GM23248 (cell line): Measurements from ENCODE around the gene PTPRA. TPM values are rescaled to one million over a fixed set of nuclear protein-coding genes. Genes with fewer than 3 reads are reported as not detected.
"Not testable (repeated sequence)": the region's sequence is repeated elsewhere in the genome, so short reads cannot be mapped to it uniquely, and the experiment has no call there.

Source experiments
- DNase-seq: peaks from one replicate; pipeline ENCODE4 v3.0.0-alpha.2; 2015
- H2AFZ ChIP-seq: fragments of 200-600 bp; sonication (generic); 2 replicates; pipeline ENCODE4 v1.6.1; 2016; ENCODE audit warnings: antibody characterized with exemption
- H3F3A ChIP-seq: fragments of 200-600 bp; sonication (generic); 2 replicates; pipeline ENCODE4 v1.6.1; 2016; ENCODE audit warnings: mild to moderate bottlenecking, antibody characterized with exemption, mixed run types; ENCODE audit not compliant: insufficient read depth
- H3K27ac ChIP-seq: fragments of 200-600 bp; sonication (generic); 2 replicates; pipeline ENCODE4 v1.5.1; 2016; ENCODE audit warnings: mild to moderate bottlenecking
- H3K27me3 ChIP-seq: fragments of 200-600 bp; sonication (generic); replicated peaks from 2 replicates; pipeline ENCODE4 v1.6.1; 2016; ENCODE audit warnings: mild to moderate bottlenecking; ENCODE audit not compliant: insufficient read depth
- H3K36me3 ChIP-seq: fragments of 200-600 bp; sonication (generic); 2 replicates; pipeline ENCODE4 v1.6.1; 2016; ENCODE audit warnings: low read depth, mild to moderate bottlenecking
- H3K4me1 ChIP-seq: fragments of 200-600 bp; sonication (generic); 2 replicates; pipeline ENCODE4 v1.6.1; 2016; ENCODE audit warnings: mild to moderate bottlenecking; ENCODE audit not compliant: insufficient read depth
- H3K4me2 ChIP-seq: fragments of 200-600 bp; sonication (generic); one replicate; pipeline ENCODE4 v1.6.1; 2016; ENCODE audit warnings: mild to moderate bottlenecking; ENCODE audit not compliant: unreplicated experiment
- H3K4me3 ChIP-seq: fragments of 200-600 bp; sonication (generic); 2 replicates; pipeline ENCODE4 v1.5.1; 2016; ENCODE audit warnings: mild to moderate bottlenecking
- H3K79me2 ChIP-seq: fragments of 200-600 bp; sonication (generic); 2 replicates; pipeline ENCODE4 v1.6.1; 2016; ENCODE audit warnings: mild to moderate bottlenecking; ENCODE audit not compliant: insufficient read depth
- H3K9ac ChIP-seq: fragments of 200-600 bp; sonication (generic); 2 replicates; pipeline ENCODE4 v1.6.1; 2016; ENCODE audit warnings: mild to moderate bottlenecking
- H3K9me2 ChIP-seq: fragments of 200-600 bp; sonication (generic); 2 replicates; pipeline ENCODE4 v1.6.1; 2016; ENCODE audit warnings: mixed run types, mild to moderate bottlenecking, moderate library complexity; ENCODE audit not compliant: insufficient read depth
- H3K9me3 ChIP-seq: fragments of 200-600 bp; sonication (generic); one replicate; pipeline ENCODE4 v1.6.1; 2017; ENCODE audit warnings: low read depth
- H4K20me1 ChIP-seq: fragments of 200-600 bp; sonication (generic); 2 replicates; pipeline ENCODE4 v1.6.0; 2016; ENCODE audit not compliant: insufficient read depth
- EZH2 ChIP-seq: fragments of 200-600 bp; sonication (generic); IDR thresholded peaks from 2 replicates; pipeline ENCODE4 v1.6.1; 2018; ENCODE audit warnings: antibody characterized with exemption, mild to moderate bottlenecking; ENCODE audit not compliant: insufficient read depth, poor library complexity, severe bottlenecking
- EZH2phosphoT487 ChIP-seq: fragments of 200-600 bp; sonication (generic); IDR thresholded peaks from 2 replicates; pipeline ENCODE4 v1.6.1; 2018; ENCODE audit warnings: antibody characterized with exemption, moderate library complexity, mild to moderate bottlenecking, low read depth; ENCODE audit not compliant: insufficient read depth
- WGBS, 2 experiments: methylation state at CpG; one replicate each; pipeline ENCODE4 v1.1.6; 2015 to 2017; ENCODE audit warnings: low lambda C conversion rate in 2 of 2, low coverage in 1 of 2; ENCODE audit errors: missing lambda C conversion rate in 2 of 2; 5-methylcytosine and 5-hydroxymethylcytosine counted together
- in situ Hi-C: fragments of 300-500 bp; cut with MboI; formaldehyde crosslinking; loops from 2 replicates; pipeline ENCODE4 v1.15.0; 2020
- polyA plus RNA-seq: library from polyadenylated mRNA; unstranded; fragments of >200 nt; fragmentation: Nextera tagmentation; extraction: Ambion mirVana; gene quantifications from 2 replicates; pipeline ENCODE4 v1.2.1, GENCODE V29; 2016
- total RNA-seq: library from RNA; depleted of rRNA; stranded (reverse); fragments of >200 nt; shearing (Covaris generic); gene quantifications from 2 replicates; pipeline ENCODE4 v1.2.3, GENCODE V29; 2014

PTPRA gene
- total and polyA plus RNA-seq, 2 experiments from 2014 or later: 37.4 to 50.8 TPM

DNA sequence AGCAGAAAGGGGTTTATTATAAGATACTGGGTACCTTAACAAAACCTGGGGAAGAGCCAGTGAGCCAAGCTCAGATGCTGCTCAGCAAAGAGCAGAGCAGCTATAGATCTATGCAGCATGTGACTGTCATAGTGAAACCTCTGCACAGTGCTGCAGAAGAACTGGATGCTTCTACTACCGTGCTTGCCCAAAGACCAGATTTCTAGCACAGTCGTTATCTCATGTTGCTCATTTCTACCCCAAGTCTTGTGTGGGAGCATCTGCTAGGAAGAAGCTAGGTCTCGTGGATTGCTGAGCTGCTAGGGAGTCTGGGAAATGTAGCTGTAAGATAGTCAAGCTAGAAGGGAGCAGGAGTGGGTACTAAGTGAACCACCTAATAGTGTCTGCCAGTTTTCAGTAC is 138.5 kb downstream of the PTPRA start:
- no peak overlapping the region for H3K4me2 ChIP-seq
- H2AFZ ChIP-seq: no peak overlapping the region
- peaks cover 7% of the 10 kb centered on the region for H3K4me1 ChIP-seq
- no peak overlapping the region for H3K9ac ChIP-seq
- H3K9me3 ChIP-seq: no peaks in the 10 kb centered on the region
- H3K27me3 ChIP-seq: no peaks in the 10 kb centered on the region
- H3F3A ChIP-seq: peaks cover 12% of the 10 kb centered on the region
- H4K20me1 ChIP-seq: no peaks in the 10 kb centered on the region
- 87% methylated on average over 3 of the region's 3 CpGs for WGBS, 2 experiments
- H3K9me2 ChIP-seq: no peaks in the 10 kb centered on the region
- H3K36me3 ChIP-seq: peaks cover 14% of the 10 kb centered on the region
- H3K27ac ChIP-seq: no peak overlapping the region
- DNase-seq: no peak
- H3K79me2 ChIP-seq: no peaks in the 10 kb centered on the region
- in situ Hi-C loops: no loop called here
- H3K4me3 ChIP-seq: no peak overlapping the region
- no peak for TF ChIP-seq EZH2phosphoT487
- TF ChIP-seq EZH2: no peak

DNA sequence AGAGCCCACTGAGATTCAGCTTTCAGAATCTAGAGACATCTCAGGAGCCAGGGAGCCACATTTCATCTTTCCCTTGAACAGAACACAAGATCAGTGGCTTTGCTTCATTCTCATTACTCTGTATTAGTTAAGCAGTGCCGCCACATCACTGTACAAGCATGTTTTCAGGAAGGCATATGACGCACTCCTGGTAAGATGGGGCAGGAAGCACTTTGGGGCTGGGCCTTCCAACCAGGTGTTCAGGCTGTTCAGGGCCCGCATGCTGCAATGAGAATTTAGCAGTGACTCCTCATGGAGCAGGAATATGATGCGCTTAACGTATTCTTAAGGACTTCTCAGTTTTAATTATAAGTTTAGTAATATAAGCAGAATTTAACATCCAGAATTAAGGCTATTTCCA is 140.5 kb downstream of the PTPRA start:
- in situ Hi-C loops: no loop called here
- H3K27ac ChIP-seq: no peak overlapping the region
- WGBS, 2 experiments: 97 to 99% methylated on average over 5 of the region's 5 CpGs

DNA sequence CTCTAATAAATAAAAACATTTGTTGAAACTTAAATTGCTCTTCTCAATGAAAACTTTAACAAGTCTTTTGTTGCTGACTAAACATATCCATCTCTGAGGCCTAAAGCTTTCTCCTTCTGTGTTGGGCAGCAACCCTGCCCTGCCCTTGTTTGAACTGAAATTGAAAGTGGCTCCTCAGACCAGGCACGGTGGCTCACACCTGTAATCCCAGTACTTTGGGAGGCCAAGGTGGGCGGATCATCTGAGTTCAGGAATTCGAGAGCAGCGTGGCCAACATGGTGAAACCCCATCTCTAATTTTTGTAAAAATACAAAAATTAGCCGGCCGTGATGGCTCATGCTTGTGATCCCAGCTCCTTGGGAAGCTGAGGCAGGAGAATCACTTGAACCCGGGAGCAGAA is 140.9 kb downstream of the PTPRA start:
- H3K27ac ChIP-seq: no peak overlapping the region

More for the DNA sequence above, 140.5 kb downstream of the PTPRA start:
- Histone ChIP-seq H3F3A (peaks cover 12% of the 10 kb centered on the region), H3K9me3 (no peaks in the 10 kb centered on the region), H3K4me2 (no peak overlapping the region), H3K4me3 (no peak overlapping the region), H2AFZ (no peak overlapping the region), H3K36me3 (no peaks in the 10 kb centered on the region), H3K4me1 (peaks cover 7% of the 10 kb centered on the region), H3K79me2 (no peaks in the 10 kb centered on the region), H3K27me3 (no peaks in the 10 kb centered on the region), H3K9ac (no peak overlapping the region), H4K20me1 (no peaks in the 10 kb centered on the region), H3K9me2 (no peaks in the 10 kb centered on the region)
- DNase-seq: no peak
- no peak for TF ChIP-seq EZH2
- TF ChIP-seq EZH2phosphoT487: no peak

DNA sequence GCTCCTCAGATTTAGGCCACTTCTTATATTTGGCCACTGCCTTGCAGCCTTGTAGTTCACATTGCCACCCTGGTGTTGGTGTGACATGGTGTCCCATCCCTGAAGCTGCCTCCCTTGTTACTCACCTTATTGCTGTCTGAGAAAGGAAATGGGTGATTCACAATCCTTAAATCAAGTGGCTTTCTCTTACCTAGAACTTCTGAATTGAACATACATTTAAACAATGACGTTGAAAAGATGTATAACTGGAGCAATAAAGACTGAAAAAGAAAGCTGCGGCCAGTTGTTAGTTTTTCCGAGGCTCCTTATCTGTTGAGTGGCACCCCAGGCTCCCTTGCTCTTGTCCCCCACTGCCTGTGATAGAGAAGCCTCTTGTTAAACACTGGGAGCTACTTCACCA is 141.4 kb downstream of the PTPRA start:
- H3K27me3 ChIP-seq: no peaks in the 10 kb centered on the region
- no peaks in the 10 kb centered on the region for H3K9me3 ChIP-seq
- WGBS, 2 experiments: 93 to 97% methylated on average over 3 of the region's 3 CpGs
- H3K4me1 ChIP-seq: peaks cover 7% of the 10 kb centered on the region
- H3K4me2 ChIP-seq: no peak overlapping the region
- no peaks in the 10 kb centered on the region for H3K9me2 ChIP-seq
- H3K4me3 ChIP-seq: no peak overlapping the region
- peaks cover 12% of the 10 kb centered on the region for H3F3A ChIP-seq
- no peak overlapping the region for H3K9ac ChIP-seq
- no peak for TF ChIP-seq EZH2
- TF ChIP-seq EZH2phosphoT487: no peak
- in situ Hi-C loops: no loop called here
- DNase-seq: peak; percentile 5
- H3K79me2 ChIP-seq: no peaks in the 10 kb centered on the region
- H2AFZ ChIP-seq: no peak overlapping the region
- no peaks in the 10 kb centered on the region for H4K20me1 ChIP-seq
- H3K36me3 ChIP-seq: no peaks in the 10 kb centered on the region
- H3K27ac ChIP-seq: no peak overlapping the region

More for the DNA sequence above, 140.9 kb downstream of the PTPRA start:
- Histone ChIP-seq H3K79me2 (no peaks in the 10 kb centered on the region), H4K20me1 (no peaks in the 10 kb centered on the region), H3K9ac (no peak overlapping the region), H3K9me3 (no peaks in the 10 kb centered on the region), H3K4me3 (no peak overlapping the region), H3K4me2 (no peak overlapping the region), H3K36me3 (no peaks in the 10 kb centered on the region), H2AFZ (no peak overlapping the region), H3K4me1 (peaks cover 7% of the 10 kb centered on the region), H3F3A (peaks cover 12% of the 10 kb centered on the region), H3K27me3 (no peaks in the 10 kb centered on the region), H3K9me2 (no peaks in the 10 kb centered on the region)
- in situ Hi-C loops: no loop called here
- DNase-seq: no peak
- no peak for TF ChIP-seq EZH2
- no peak for TF ChIP-seq EZH2phosphoT487
- WGBS, 2 experiments: 94 to 100% methylated on average over 7 of the region's 7 CpGs

DNA sequence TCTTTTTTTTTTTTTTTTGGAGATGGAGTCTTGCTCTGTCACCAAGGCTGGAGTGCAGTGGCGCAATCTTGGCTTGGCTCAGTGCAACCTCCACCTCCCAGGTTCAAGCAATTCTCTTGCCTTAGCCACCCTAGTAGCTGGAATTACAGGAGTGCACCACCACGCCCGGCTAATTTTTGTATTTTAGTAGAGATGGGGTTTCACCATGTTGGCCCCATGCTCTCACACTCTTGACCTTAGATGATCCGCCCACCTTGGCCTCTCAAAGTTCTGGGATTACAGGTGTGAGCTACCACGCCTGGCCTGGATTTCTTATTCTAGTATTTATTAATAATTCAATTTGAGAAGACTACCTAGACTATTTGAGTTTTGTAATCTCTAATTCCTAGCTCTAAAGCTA is 142.0 kb downstream of the PTPRA start:
- in situ Hi-C loops, DNase-seq, H3K27me3 ChIP-seq, H3K9me2 ChIP-seq, H3K4me3 ChIP-seq, H3K4me1 ChIP-seq, H3K4me2 ChIP-seq, H3K36me3 ChIP-seq, H2AFZ ChIP-seq, H3K9me3 ChIP-seq, H3K27ac ChIP-seq, H3K79me2 ChIP-seq, H3K9ac ChIP-seq, H4K20me1 ChIP-seq: not testable (repeated sequence)
- H3F3A ChIP-seq: peaks cover 12% of the 10 kb centered on the region
- WGBS, 2 experiments: 94 to 98% methylated on average over 5 of the region's 5 CpGs
